HCT116 (cell line): ENCODE results near the gene SLC44A2. TPM values are rescaled to one million over a fixed set of nuclear protein-coding genes. Genes with fewer than 3 reads are reported as not detected.

Source experiments
- ATAC-seq: fragments of 200-7000 bp; cut with Tn5 transposase; 2 replicates; pipeline ENCODE4 v1.9.1; 2020; ENCODE audit warnings: mild to moderate bottlenecking, moderate library complexity
- BruUV-seq: library from RNA; stranded (reverse); fragments of 400-500 nt; replicated peaks from 2 replicates; lab custom pipeline; 2021; lab: Mats Ljungman, UMichigan
- CTCF ChIA-PET: fragments of 300-600 bp; sonication (Branson Sonifier 250); formaldehyde crosslinking; loops from one replicate; lab custom pipeline; 2021; ENCODE audit warnings: antibody characterized with exemption; lab: Charles Lee
- POLR2A ChIA-PET: fragments of 300-600, 350-600 bp; sonication (Branson Sonifier 250); formaldehyde crosslinking; loops from one replicate; lab custom pipeline; 2021; ENCODE audit warnings: antibody characterized with exemption; lab: Charles Lee
- RAD21 ChIA-PET, 2 experiments: fragments of 300-600 bp; sonication (Branson Sonifier 250); formaldehyde crosslinking; loops; one replicate each; lab custom pipeline; 2023; ENCODE audit warnings: low total read pairs in 2 of 2; ENCODE audit not compliant: uncharacterized antibody in 2 of 2, unreplicated experiment in 2 of 2, low non-redundant PET in 1 of 2; lab: Charles Lee
- DNase-seq: peaks from one replicate; pipeline ENCODE4 v3.0.0-alpha.2; 2010; ENCODE audit warnings: low read depth, low spot score
- H2AFZ ChIP-seq: fragments of 200-600 bp; shearing (Covaris generic), sonication (generic); 2 replicates; pipeline ENCODE4 v1.6.1; 2017; ENCODE audit warnings: low read depth, mixed run types, mixed read lengths, antibody characterized with exemption, low read length; ENCODE audit not compliant: poor library complexity, severe bottlenecking
- H3K27ac ChIP-seq: 2 replicates; pipeline ENCODE4 v1.5.1; 2012; ENCODE audit warnings: low read depth, low read length
- H3K27me3 ChIP-seq: fragments of 200-600 bp; sonication (generic); 2 replicates; pipeline ENCODE4 v1.6.1; 2016; ENCODE audit warnings: mixed run types, low read length, mixed read lengths; ENCODE audit not compliant: insufficient read depth
- H3K36me3 ChIP-seq, 2 experiments: fragments of 200-500 bp in 1 of 2; fragments of 200-600 bp in 1 of 2; sonication (Bioruptor generic) in 1 of 2; sonication (generic) in 1 of 2; 2 replicates each; pipeline versions ENCODE4 v1.5.1 to v1.6.1; 2014 to 2016; ENCODE audit warnings: low read length in 2 of 2, inconsistent platforms in 1 of 2, mixed read lengths in 1 of 2, mixed run types in 1 of 2; ENCODE audit not compliant: insufficient read depth in 2 of 2, control insufficient read depth in 1 of 2
- H3K4me1 ChIP-seq, 2 experiments: fragments of 200-600 bp in 1 of 2; sonication (generic) in 1 of 2; 2 replicates each; pipeline versions ENCODE4 v1.5.1 to v1.6.1; 2012 to 2017; ENCODE audit warnings: low read length in 2 of 2, inconsistent platforms in 1 of 2, mild to moderate bottlenecking in 1 of 2, mixed read lengths in 1 of 2, mixed run types in 1 of 2, moderate library complexity in 1 of 2; ENCODE audit not compliant: insufficient read depth in 2 of 2, control insufficient read depth in 1 of 2
- H3K4me2 ChIP-seq: fragments of 200-600 bp; sonication (generic); 2 replicates; pipeline ENCODE4 v1.6.1; 2017; ENCODE audit warnings: mixed run types, low read length, mixed read lengths
- H3K4me3 ChIP-seq, 2 experiments: fragments of 200-600 bp in 1 of 2; sonication (generic) in 1 of 2; replicated peaks in 1 of 2; 2 replicates each; pipeline ENCODE4 v1.5.1; 2011 to 2016; ENCODE audit warnings: low read length in 2 of 2, control low read depth in 1 of 2, low read depth in 1 of 2, mild to moderate bottlenecking in 1 of 2, mixed read lengths in 1 of 2, mixed run types in 1 of 2
- H3K79me2 ChIP-seq: fragments of 200-600 bp; sonication (generic); 2 replicates; pipeline ENCODE4 v1.6.1; 2017; ENCODE audit warnings: mild to moderate bottlenecking, mixed run types, low read length, moderate library complexity, mixed read lengths; ENCODE audit not compliant: insufficient read depth
- H3K9ac ChIP-seq: fragments of 200-600 bp; sonication (generic); 2 replicates; pipeline ENCODE4 v1.6.1; 2016; ENCODE audit warnings: low read length, mixed read lengths
- H3K9me2 ChIP-seq: fragments of 200-600 bp; sonication (generic), shearing (Covaris generic); 2 replicates; pipeline ENCODE4 v1.6.1; 2017; ENCODE audit warnings: mixed run types, mild to moderate bottlenecking, moderate library complexity; ENCODE audit not compliant: insufficient read depth
- H3K9me3 ChIP-seq, 2 experiments: fragments of 200-500 bp in 1 of 2; fragments of 200-600 bp in 1 of 2; sonication (Bioruptor generic) in 1 of 2; sonication (generic) in 1 of 2; 2 replicates each; pipeline ENCODE4 v1.6.1; 2014 to 2017; ENCODE audit warnings: low read length in 2 of 2, mixed read lengths in 2 of 2, inconsistent platforms in 1 of 2, low read depth in 1 of 2, mild to moderate bottlenecking in 1 of 2, mixed run types in 1 of 2, moderate library complexity in 1 of 2; ENCODE audit not compliant: control insufficient read depth in 1 of 2, insufficient read depth in 1 of 2
- H4K20me1 ChIP-seq: fragments of 200-600 bp; sonication (generic), shearing (Covaris generic); 2 replicates; pipeline ENCODE4 v1.6.1; 2017; ENCODE audit warnings: mixed run types, mild to moderate bottlenecking, moderate library complexity; ENCODE audit not compliant: insufficient read depth
- CBX3 ChIP-seq: IDR thresholded peaks from 2 replicates; pipeline ENCODE4 v1.6.1; 2012; ENCODE audit warnings: low read depth
- POLR2A ChIP-seq: IDR thresholded peaks from 2 replicates; pipeline ENCODE4 v1.7.0; 2011; ENCODE audit warnings: borderline replicate concordance; ENCODE audit not compliant: insufficient read depth, insufficient read length; ENCODE audit errors: extremely low read depth
- REST ChIP-seq: IDR thresholded peaks from 2 replicates; pipeline ENCODE4 v1.6.1; 2012; ENCODE audit warnings: low read depth
- intact Hi-C: fragments of 100-400 bp; cut with micrococcal nuclease; formaldehyde crosslinking; loops from 2 replicates; pipeline ENCODE4 v1.10.0; 2022
- total RNA-seq: library from RNA; stranded (reverse); gene quantifications from one replicate; pipeline ENCODE4 v1.2.1, GENCODE V29; 2021; ENCODE audit not compliant: unreplicated experiment

Gene SLC44A2
- total RNA-seq, 1 experiment from 2014 or later = 90.9 TPM

GRCh38 chr19:10615429-10616023, 9.8 kb upstream of the SLC44A2 start (continued):
- no peak for TF ChIP-seq REST
- TF ChIP-seq CBX3 = no peak

- no peak for TF ChIP-seq POLR2A
- intact Hi-C loops = no loop called here
- no peaks in the 10 kb centered on the region for H4K20me1 ChIP-seq
- no peak overlapping the region for H3K9ac ChIP-seq
- DNase-seq (no peak), ATAC-seq (peak; percentile 22)
- H3K27me3 ChIP-seq = no peaks in the 10 kb centered on the region
- no peaks in the 10 kb centered on the region for H3K36me3 ChIP-seq
- no peak overlapping the region for H3K4me3 ChIP-seq
- no peaks in the 10 kb centered on the region for H3K79me2 ChIP-seq
- H3K9me2 ChIP-seq = no peaks in the 10 kb centered on the region
- ChIA-PET CTCF (interaction anchor here (1.2 kb wide), 1 partner anchor 100 kb away, joined by 3 read pairs; the partner anchor contains the start of gene DNM2), POLR2A (no interaction called here), RAD21 (no interaction called here)
- BruUV-seq = no TSS peak
- H2AFZ ChIP-seq = no peak overlapping the region
- peak overlapping the region; percentile 51 for H3K4me2 ChIP-seq
- peak overlapping the region; percentile 42 for H3K27ac ChIP-seq
- peaks cover 39 to 46% of the 10 kb centered on the region in 2 experiments for H3K4me1 ChIP-seq
- H3K9me3 ChIP-seq = no peaks in the 10 kb centered on the region
Measured at GRCh38 chr19:10617409-10618121, 7.8 kb upstream of the SLC44A2 start.
